AG04450 (cell line): ENCODE measurements around the gene LGALS7B. TPM values are rescaled to one million over a fixed set of nuclear protein-coding genes. Genes with fewer than 3 reads are reported as not detected.

ENCODE experiments used
- CTCF ChIA-PET: fragments of 300-600, 350-600 bp; formaldehyde crosslinking; extraction: SDS; loops from one replicate; lab custom pipeline; 2022; ENCODE audit warnings: antibody characterized with exemption, inconsistent platforms; lab: Charles Lee
- POLR2A ChIA-PET: fragments of 350-600 bp; formaldehyde crosslinking; extraction: SDS; loops from one replicate; lab custom pipeline; 2021; ENCODE audit warnings: antibody characterized with exemption, inconsistent platforms; lab: Yijun Ruan, JAX
- DNase-seq: peaks from one replicate; pipeline ENCODE4 v3.0.0-alpha.2; 2011; ENCODE audit warnings: low read depth, low spot score
- H3K27ac ChIP-seq: one replicate; pipeline ENCODE4 v1.5.1; 2012; ENCODE audit warnings: low read depth, low read length, control low read depth
- H3K27me3 ChIP-seq: one replicate; pipeline ENCODE4 v1.6.0; 2012; ENCODE audit warnings: low read length; ENCODE audit not compliant: control insufficient read depth, insufficient read depth
- H3K4me3 ChIP-seq: 2 replicates; pipeline ENCODE4 v1.5.1; 2011; ENCODE audit warnings: mild to moderate bottlenecking, low read depth, low read length, control low read depth
- H3K9me3 ChIP-seq: 2 replicates; pipeline ENCODE4 v1.5.1; 2012; ENCODE audit warnings: low read length; ENCODE audit not compliant: control insufficient read depth, insufficient read depth
- polyA plus RNA-seq: library from polyadenylated mRNA; depleted of rRNA; stranded (reverse); fragments of >200 nt; gene quantifications from 2 replicates; pipeline ENCODE4 v1.2.3, GENCODE V29; 2011
- TF ChIP-seq, protein P1 (sequence below): IDR thresholded peaks from 2 replicates; pipeline ENCODE4 v1.5.1; 2011; ENCODE audit warnings: low read depth, low read length, control low read depth, inconsistent platforms

The LGALS7B gene
- polyA plus RNA-seq, 1 experiment, result not detected

- CTCF ChIA-PET, result interaction anchor here (1.0 kb wide), 1 partner anchor 189 kb away, joined by 3 read pairs; the partner anchor contains the start of genes MRPS12 and SARS2
- POLR2A ChIA-PET, result no interaction called here
- no peak for DNase-seq
Measured at GRCh38 chr19:38741670-38742069, 47.3 kb upstream of the LGALS7B start.

DNA sequence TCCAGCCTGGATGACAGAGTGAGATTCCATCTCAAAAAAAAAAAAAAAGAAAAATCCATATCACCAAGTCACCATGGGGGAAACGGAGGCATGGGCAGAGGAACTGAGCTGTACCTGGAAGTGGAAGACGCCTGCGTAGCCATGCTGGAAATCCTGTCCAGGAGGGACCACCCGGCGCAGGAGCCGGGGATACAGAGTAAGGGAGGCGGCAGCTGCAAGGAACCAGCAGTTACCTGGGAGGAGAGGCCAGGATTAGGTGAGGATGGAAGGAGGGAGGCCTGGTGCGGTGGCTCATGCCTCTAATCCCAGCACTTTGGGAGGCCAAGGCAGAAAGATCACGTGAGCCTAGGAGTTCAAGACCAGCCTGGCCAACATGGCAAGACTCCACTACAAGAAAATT lies 46.7 kb upstream of the LGALS7B start:
- no peak for DNase-seq
- H3K4me3 ChIP-seq, result no peak overlapping the region
- no peaks in the 10 kb centered on the region; the same call in 1 of the 2 replicates for H3K9me3 ChIP-seq
- H3K27me3 ChIP-seq, result peaks cover 3% of the 10 kb centered on the region
- no peak overlapping the region for H3K27ac ChIP-seq
- TF ChIP-seq, protein P1, sequence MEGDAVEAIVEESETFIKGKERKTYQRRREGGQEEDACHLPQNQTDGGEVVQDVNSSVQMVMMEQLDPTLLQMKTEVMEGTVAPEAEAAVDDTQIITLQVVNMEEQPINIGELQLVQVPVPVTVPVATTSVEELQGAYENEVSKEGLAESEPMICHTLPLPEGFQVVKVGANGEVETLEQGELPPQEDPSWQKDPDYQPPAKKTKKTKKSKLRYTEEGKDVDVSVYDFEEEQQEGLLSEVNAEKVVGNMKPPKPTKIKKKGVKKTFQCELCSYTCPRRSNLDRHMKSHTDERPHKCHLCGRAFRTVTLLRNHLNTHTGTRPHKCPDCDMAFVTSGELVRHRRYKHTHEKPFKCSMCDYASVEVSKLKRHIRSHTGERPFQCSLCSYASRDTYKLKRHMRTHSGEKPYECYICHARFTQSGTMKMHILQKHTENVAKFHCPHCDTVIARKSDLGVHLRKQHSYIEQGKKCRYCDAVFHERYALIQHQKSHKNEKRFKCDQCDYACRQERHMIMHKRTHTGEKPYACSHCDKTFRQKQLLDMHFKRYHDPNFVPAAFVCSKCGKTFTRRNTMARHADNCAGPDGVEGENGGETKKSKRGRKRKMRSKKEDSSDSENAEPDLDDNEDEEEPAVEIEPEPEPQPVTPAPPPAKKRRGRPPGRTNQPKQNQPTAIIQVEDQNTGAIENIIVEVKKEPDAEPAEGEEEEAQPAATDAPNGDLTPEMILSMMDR, result no peak
- ChIA-PET CTCF (interaction anchor here (0.7 to 1.0 kb wide), 2 partner anchors 33 to 188 kb away, joined by 3 to 5 read pairs; partner anchors contain the start of genes MRPS12 and SARS2), POLR2A (no interaction called here)

More at GRCh38 chr19:38741670-38742069, 47.3 kb upstream of the LGALS7B start:
- peaks cover 3% of the 10 kb centered on the region for H3K27me3 ChIP-seq
- TF ChIP-seq, protein P1, result no peak
- no peak overlapping the region for H3K4me3 ChIP-seq
- H3K27ac ChIP-seq, result no peak overlapping the region
- H3K9me3 ChIP-seq, result no peaks in the 10 kb centered on the region; the same call in 1 of the 2 replicates

DNA sequence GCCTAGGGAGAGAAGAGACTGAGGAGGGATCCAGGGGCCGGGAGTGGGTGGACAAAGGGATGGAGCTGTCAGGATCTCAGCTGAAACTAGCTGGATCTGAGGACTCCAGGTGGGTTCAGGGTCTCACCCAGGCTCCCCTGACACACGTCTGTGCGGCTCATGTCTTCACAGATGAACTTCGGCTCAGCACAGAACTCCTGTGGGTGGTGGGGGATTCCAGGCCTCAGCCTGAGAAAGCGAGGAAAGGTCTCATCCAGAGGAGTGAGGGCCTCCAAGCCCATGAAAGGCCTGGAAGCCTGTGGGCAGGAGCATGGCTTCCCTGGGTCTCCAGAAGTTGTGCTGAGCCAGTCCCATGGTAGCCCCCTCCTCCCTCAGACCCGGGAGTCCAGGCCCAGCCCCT lies 46.1 kb upstream of the LGALS7B start:
- Histone ChIP-seq H3K27ac (no peak overlapping the region), H3K9me3 (no peaks in the 10 kb centered on the region; the same call in 1 of the 2 replicates), H3K27me3 (peaks cover 3% of the 10 kb centered on the region), H3K4me3 (no peak overlapping the region)
- TF ChIP-seq, protein P1, result no peak
- POLR2A ChIA-PET, result interaction anchor here (0.6 to 0.7 kb wide), 3 partner anchors 69 to 357 kb away, joined by 5 to 8 read pairs (median 6); no protein-coding TSS in a partner anchor
- CTCF ChIA-PET, result no interaction called here
- no peak for DNase-seq

DNA sequence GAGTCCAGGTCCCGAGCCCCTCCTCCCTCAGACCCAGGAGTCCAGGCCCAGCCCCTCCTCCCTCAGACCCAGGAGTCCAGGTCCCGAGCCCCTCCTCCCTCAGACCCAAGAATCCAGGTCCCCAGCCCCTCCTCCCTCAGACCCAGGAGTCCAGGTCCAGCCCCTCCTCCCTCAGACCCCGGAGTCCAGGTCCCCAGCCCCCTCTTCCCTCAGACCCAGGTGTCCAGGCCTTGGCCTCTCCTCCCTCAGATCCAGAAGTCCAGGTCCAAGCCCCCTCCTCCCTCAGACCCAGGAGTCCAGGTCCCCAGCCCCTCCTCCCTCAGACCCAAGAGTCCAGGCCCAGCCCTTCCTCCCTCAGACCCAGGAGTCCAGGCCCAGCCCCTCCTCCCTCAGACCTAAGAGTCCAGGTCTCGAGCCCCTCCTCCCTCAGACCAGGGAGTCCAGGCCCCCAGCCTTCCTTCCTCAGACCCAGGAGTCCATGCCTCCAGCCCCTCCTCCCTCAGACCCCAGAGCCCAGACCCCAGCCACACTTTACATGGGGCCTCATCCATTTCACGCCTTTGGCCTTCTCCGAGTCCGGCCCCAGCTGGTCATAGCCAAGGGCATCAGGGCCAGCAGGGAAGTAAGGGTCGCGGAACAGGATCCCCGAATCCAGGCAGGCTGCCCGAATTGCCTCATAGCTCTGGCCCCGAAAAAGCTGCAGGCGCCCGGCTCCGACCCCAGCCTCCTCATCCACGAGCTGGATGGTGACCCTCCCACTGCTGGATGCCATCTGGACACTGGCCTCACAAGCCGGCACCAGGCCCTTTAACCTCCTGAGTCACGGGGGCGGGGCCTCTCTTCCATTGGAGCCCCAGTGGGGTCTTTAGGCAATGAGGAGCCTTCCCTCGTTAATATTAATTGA lies 45.4 kb upstream of the LGALS7B start:
- Histone ChIP-seq H3K9me3 (no peaks in the 10 kb centered on the region; the same call in 1 of the 2 replicates), H3K27me3 (no peaks in the 10 kb centered on the region), H3K4me3 (no peak overlapping the region), H3K27ac (no peak overlapping the region)
- ChIA-PET POLR2A (interaction anchor here (0.6 to 0.7 kb wide), 5 partner anchors 14 to 358 kb away, joined by 4 to 8 read pairs (median 5); no protein-coding TSS in a partner anchor), CTCF (interaction anchor here (0.8 to 1.0 kb wide), 2 partner anchors 14 to 187 kb away, joined by 3 to 4 read pairs; partner anchors contain the start of genes MRPS12 and SARS2)
- no peak for DNase-seq
- TF ChIP-seq, protein P1, result no peak
